BJ (cell line): ENCODE data around the gene INPP1. TPM values are rescaled to one million over a fixed set of nuclear protein-coding genes. Genes with fewer than 3 reads are reported as not detected.

Experiments
- CTCF ChIA-PET: fragments of 350-600 bp; formaldehyde crosslinking; extraction: SDS; loops from one replicate; lab custom pipeline; 2021; ENCODE audit warnings: antibody characterized with exemption, inconsistent platforms; lab: Yijun Ruan, JAX
- POLR2A ChIA-PET: fragments of 300-600 bp; sonication (Branson Sonifier 250); formaldehyde crosslinking; extraction: SDS; loops from one replicate; lab custom pipeline; 2021; ENCODE audit warnings: antibody characterized with exemption; lab: Charles Lee
- DNase-seq: peaks from one replicate; pipeline ENCODE4 v3.0.0-alpha.2; 2011; ENCODE audit warnings: low read depth
- H3K27me3 ChIP-seq: 2 replicates; pipeline ENCODE4 v1.6.0; 2011; ENCODE audit warnings: low read length; ENCODE audit not compliant: control insufficient read depth, insufficient read depth
- H3K36me3 ChIP-seq: 2 replicates; pipeline ENCODE4 v1.5.1; 2011; ENCODE audit warnings: low read length; ENCODE audit not compliant: control insufficient read depth, insufficient read depth
- H3K4me3 ChIP-seq: 2 replicates; pipeline ENCODE4 v1.5.1; 2011; ENCODE audit warnings: low read depth, mild to moderate bottlenecking, control low read depth, low read length
- CTCF ChIP-seq: IDR thresholded peaks from 2 replicates; pipeline ENCODE4 v1.5.1; 2011; ENCODE audit warnings: low read depth, mild to moderate bottlenecking, control low read depth, inconsistent platforms, low read length, moderate library complexity; ENCODE audit not compliant: insufficient read depth
- polyA plus RNA-seq: library from polyadenylated mRNA; depleted of rRNA; stranded (reverse); fragments of >200 nt; gene quantifications from 2 replicates; pipeline ENCODE4 v1.2.3, GENCODE V29; 2011

Gene INPP1
- polyA plus RNA-seq, 1 experiment = 6.5 TPM

DNA sequence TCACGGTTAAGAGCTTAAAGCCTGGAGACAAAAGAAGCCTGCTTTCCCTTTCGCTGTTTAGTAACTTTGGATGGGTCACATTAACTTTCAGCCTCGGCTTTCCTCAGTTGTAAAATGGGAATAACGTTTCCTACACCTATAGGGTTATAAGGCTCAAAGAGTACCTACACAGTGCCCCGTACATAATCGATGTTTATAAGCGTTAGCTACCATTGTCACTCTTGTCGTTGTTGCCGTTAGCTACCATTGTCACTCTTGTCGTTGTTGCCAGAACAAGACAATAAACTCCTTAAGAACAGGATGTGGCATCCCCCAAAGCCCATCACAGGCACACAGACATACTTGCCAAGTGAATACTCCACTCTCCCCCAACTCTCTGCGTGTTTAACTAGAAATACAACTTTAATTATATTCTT lies 63.9 kb downstream of the INPP1 start:
- ChIA-PET POLR2A (no interaction called here), CTCF (no interaction called here)
- no peak for TF ChIP-seq CTCF
- Histone ChIP-seq H3K4me3 (peak overlapping the region; percentile 74), H3K27me3 (no peaks in the 10 kb centered on the region), H3K36me3 (no peaks in the 10 kb centered on the region)
- DNase-seq = no peak

DNA sequence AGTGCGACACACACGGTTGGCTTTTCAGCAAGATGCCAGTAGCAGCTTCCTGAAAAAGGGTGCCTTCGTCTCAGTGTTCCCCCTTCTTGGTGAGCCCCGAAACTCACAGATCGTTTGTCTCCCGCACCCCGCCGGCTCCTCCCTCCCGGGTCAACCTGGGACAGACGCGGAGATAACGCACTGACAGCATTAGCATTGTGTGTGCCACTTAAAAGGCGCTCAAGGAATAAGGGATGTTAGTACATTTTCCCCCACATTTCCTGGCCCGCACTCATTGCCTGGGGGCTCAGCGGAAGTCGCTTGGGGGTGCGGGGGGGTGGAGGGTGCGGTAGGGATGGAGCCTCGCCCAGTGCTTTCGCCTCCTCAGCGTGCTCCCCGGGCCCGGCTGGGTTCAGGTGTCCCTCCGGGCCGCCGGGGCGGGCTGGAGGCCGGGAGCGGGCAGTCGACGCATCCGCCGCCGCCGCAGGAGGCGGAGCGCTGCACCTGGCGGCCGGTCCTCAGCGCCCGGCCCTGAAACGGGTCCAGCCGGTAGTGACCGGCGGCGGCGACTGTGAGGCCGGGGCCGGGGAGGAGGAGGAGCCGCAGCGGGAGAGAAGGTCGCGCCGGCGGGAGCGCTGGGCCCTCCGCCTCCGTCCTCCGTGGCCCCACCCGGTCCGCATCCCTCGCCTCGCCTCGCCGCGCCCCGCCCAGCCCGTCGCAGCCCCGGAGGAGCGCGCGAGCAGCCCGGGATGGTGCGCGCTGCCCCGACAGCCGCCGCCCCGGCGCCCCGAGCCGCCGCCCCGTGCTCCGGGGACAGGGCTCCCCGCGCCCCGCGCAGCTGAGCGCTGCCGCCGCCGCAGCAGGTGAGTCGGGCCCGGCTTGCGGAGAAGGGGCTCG lies 64.5 kb downstream of the INPP1 start, which contains the start of gene MFSD6:
MFSD6 (plus strand) TSS at position 694 of the 876 bp plus-strand sequence. CDS start 27,675 bp downstream, outside the sequence.
- POLR2A ChIA-PET = no interaction called here
- no peak for TF ChIP-seq CTCF
- no peaks in the 10 kb centered on the region for H3K36me3 ChIP-seq
- CTCF ChIA-PET = no interaction called here
- DNase-seq = no peak
- H3K4me3 ChIP-seq = peak within 1 kb of the TSS; percentile 74
- H3K27me3 ChIP-seq = no peaks in the 10 kb centered on the region

- ChIA-PET POLR2A (no interaction called here), CTCF (no interaction called here)
- TF ChIP-seq CTCF = no peak
- Histone ChIP-seq H3K4me3 (peak overlapping the region; percentile 74), H3K27me3 (no peaks in the 10 kb centered on the region), H3K36me3 (no peaks in the 10 kb centered on the region)
- no peak for DNase-seq
These were observed 65.3 kb downstream of the INPP1 start for GRCh38 chr2:190408538-190409271.

DNA sequence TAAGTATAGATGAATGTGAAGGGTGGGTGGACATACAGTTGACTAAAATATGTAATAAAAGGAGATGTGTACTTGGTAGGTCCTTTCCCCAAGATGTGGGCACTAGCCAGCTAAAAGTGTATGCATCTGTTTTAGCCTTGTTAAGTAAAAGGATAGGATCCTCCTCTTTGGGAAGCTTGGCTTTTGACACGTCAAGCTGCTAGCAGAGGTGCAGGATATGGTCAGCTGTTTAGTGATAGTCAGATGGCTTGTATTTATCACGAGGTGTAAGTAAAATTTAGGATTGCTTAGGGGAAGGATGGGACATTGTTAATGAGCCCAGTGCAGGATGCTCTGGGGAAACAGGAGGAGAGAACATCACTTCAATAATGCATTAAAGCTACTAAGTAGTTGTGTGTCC lies 66.2 kb downstream of the INPP1 start:
- H3K4me3 ChIP-seq = no peak overlapping the region
- no peaks in the 10 kb centered on the region for H3K36me3 ChIP-seq
- CTCF ChIA-PET = interaction anchor here (0.7 to 1.7 kb wide), 4 partner anchors 9 to 101 kb away, joined by 3 to 5 read pairs (median 3); no protein-coding TSS in a partner anchor
- DNase-seq = no peak
- POLR2A ChIA-PET = no interaction called here
- TF ChIP-seq CTCF = no peak
- H3K27me3 ChIP-seq = no peaks in the 10 kb centered on the region

GRCh38 chr2:190410166-190410565 lies 66.8 kb downstream of the INPP1 start:
- no peaks in the 10 kb centered on the region for H3K36me3 ChIP-seq
- DNase-seq = no peak
- H3K27me3 ChIP-seq = no peaks in the 10 kb centered on the region
- POLR2A ChIA-PET = no interaction called here
- CTCF ChIA-PET = interaction anchor here (0.7 to 1.7 kb wide), 5 partner anchors 9 to 191 kb away, joined by 3 to 5 read pairs (median 3); no protein-coding TSS in a partner anchor
- TF ChIP-seq CTCF = no peak
- H3K4me3 ChIP-seq = no peak overlapping the region
